Epithelial cell of esophagus (primary cell): ENCODE data around the gene KCND1.

Experiments used
- DNase-seq: peaks from one replicate; pipeline ENCODE4 v3.0.0; 2010; ENCODE audit warnings: low read depth
- H3K4me3 ChIP-seq: 2 replicates; pipeline ENCODE4 v1.5.1; 2011; ENCODE audit warnings: mild to moderate bottlenecking, low read length, control low read depth
- CTCF ChIP-seq: IDR thresholded peaks from 2 replicates; pipeline ENCODE4 v1.5.1; 2011; ENCODE audit warnings: low read depth, mild to moderate bottlenecking, low read length, control low read depth, inconsistent platforms; ENCODE audit not compliant: insufficient read depth; ENCODE audit errors: missing control alignments

The KCND1 gene

GRCh38 chrX:48957477-48957826, 14.2 kb downstream of the KCND1 start, which contains the start of gene OTUD5:
Gene OTUD5, minus strand, starts transcription at chrX:48957607. Its CDS starts 37 bp downstream, at chrX:48957570.
- H3K4me3 ChIP-seq, result peak within 1 kb of the TSS; percentile 65
- TF ChIP-seq CTCF, result no peak
- no peak for DNase-seq

GRCh38 chrX:48956728-48957414, 14.8 kb downstream of the KCND1 start:
- no peak for TF ChIP-seq CTCF
- DNase-seq, result peak; percentile 16

GRCh38 chrX:48948589-48948988, 23.1 kb downstream of the KCND1 start:
- H3K4me3 ChIP-seq, result no peak overlapping the region
- no peak for DNase-seq
- no peak for TF ChIP-seq CTCF

More at GRCh38 chrX:48956728-48957414, 14.8 kb downstream of the KCND1 start:
- peak overlapping the region; percentile 62 for H3K4me3 ChIP-seq

GRCh38 chrX:48945517-48946348, 25.9 kb downstream of the KCND1 start:
- peak; percentile 72 for TF ChIP-seq CTCF
- H3K4me3 ChIP-seq, result no peak overlapping the region
- DNase-seq, result peak; percentile 39

- no peak for TF ChIP-seq CTCF
- no peak overlapping the region for H3K4me3 ChIP-seq
- no peak for DNase-seq
These were observed 28.7 kb downstream of the KCND1 start for GRCh38 chrX:48942895-48943294.

GRCh38 chrX:48940404-48940955, 31.2 kb downstream of the KCND1 start:
- no peak for DNase-seq
- TF ChIP-seq CTCF, result no peak
- H3K4me3 ChIP-seq, result no peak overlapping the region
